Activated naive CD8-positive, alpha-beta T cell treated with anti-CD3 and anti-CD28 coated beads, Interleukin-2, amount 50 U/mL, for 16 hours (primary cell): Measurements from ENCODE around the gene RFTN1.

ENCODE experiments used
- DNase-seq: peaks from one replicate; pipeline ENCODE4 v3.0.0-alpha.2; 2020; ENCODE audit warnings: low read depth, low spot score

The RFTN1 gene, protein sequence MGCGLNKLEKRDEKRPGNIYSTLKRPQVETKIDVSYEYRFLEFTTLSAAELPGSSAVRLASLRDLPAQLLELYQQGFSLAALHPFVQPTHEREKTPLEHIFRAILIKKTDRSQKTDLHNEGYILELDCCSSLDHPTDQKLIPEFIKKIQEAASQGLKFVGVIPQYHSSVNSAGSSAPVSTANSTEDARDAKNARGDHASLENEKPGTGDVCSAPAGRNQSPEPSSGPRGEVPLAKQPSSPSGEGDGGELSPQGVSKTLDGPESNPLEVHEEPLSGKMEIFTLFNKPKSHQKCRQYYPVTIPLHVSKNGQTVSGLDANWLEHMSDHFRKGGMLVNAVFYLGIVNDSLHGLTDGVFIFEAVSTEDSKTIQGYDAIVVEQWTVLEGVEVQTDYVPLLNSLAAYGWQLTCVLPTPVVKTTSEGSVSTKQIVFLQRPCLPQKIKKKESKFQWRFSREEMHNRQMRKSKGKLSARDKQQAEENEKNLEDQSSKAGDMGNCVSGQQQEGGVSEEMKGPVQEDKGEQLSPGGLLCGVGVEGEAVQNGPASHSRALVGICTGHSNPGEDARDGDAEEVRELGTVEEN

DNA sequence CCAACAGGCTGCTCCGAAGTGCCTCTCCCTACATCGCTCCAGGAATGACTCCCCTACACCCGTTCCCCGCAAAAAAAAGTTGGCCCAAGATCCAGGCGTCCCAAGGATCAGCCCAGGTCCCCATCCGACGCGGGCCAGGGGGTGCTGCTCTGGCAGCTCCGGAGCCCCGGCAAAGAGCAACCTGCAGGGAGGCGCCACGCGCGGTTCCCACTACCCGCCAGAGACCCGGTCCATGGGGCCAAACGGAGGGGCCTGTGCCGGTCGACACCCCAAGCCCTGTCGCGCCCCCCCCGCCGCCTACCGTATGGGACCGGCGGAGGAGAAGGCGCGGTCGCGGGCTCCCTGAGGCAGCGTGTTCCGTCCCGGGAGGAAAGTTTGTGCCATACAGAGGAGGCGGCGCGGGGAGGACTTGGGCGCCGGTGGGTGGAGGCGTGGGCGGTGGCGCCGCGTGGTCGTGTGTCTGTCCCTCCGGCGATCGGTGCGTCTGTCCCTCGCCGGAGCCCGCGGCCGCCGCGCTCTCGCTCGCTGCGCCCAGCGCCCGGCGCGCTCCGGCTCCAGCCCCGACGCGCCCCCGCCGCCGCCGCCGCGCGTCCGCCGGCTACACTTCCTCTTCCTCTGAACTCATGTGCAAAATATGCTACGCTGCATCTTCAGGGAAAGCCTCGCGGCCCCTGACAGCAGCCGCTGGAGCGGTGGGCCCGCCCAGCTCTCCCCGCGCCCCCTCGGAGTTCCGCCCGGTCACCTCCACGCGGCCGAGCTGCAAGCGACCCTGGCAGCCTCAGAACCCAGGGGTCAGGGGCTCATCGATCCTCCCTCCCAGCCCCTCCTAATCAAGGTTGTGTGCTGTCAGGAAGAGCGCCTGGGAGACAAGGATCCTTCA is at the start of gene RFTN1:
Gene RFTN1 (minus strand): TSS at position 559 of the 880 bp plus-strand sequence. CDS start 19,830 bp downstream, outside the sequence.
- peak; percentile 4 for DNase-seq

DNA sequence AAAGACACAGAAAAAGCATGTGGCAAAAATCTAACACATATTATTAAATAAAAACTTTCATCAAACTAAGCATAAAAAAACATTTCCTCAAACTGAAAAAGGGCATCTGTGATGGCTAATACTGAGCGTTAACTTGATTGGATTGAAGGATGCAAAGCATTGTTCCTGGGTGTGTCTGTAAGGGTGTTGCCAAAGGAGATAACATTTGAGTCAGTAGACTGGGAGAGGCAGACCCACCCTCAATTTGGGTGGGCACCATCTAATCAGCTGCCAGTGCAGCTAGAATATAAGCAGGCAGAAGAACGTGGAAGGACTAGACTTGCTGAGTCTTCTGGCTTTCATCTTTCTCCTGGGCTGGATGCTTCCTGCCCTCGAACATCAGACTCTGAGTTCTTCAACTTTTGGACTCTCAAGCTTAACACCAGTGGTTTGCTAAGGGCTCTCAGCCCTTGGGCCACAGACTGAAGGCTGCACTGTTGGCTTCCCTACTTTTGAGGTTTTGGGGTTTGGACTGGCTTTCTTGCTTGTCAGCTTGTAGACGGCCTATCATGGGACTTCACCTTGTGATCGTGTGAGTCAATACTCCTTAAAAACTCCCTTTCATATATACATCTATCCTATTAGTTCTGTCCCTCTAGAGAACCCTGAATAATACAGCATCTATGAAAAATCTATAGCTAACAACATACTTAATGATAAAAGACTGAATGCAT is 46.3 kb upstream of the RFTN1 start:
- DNase-seq, result no peak

- DNase-seq, result no peak
Measured at GRCh38 chr3:16554126-16554525, 40.6 kb upstream of the RFTN1 start.

DNA sequence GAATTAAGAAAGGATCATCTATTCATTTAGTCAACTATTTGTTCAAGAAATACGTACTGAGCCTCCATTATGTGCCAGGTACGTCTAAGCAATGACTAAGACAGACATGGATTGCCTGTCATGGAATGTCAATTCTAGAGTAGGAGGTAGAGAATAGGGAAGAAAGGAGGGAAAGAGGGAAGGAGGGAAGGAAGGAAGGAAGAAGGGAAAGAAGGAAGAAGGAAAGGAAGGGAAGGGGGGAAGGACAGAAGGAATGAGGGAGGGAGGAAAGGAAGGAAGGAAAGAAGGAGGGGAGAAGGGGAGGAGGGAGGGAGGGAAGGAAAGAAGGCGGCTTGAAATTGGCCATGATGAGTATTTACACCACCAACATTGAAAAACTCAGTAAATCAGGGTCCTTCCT is 39.3 kb upstream of the RFTN1 start:
- DNase-seq, result no peak

GRCh38 chr3:16551342-16551976 is 38.0 kb upstream of the RFTN1 start:
- no peak for DNase-seq

DNA sequence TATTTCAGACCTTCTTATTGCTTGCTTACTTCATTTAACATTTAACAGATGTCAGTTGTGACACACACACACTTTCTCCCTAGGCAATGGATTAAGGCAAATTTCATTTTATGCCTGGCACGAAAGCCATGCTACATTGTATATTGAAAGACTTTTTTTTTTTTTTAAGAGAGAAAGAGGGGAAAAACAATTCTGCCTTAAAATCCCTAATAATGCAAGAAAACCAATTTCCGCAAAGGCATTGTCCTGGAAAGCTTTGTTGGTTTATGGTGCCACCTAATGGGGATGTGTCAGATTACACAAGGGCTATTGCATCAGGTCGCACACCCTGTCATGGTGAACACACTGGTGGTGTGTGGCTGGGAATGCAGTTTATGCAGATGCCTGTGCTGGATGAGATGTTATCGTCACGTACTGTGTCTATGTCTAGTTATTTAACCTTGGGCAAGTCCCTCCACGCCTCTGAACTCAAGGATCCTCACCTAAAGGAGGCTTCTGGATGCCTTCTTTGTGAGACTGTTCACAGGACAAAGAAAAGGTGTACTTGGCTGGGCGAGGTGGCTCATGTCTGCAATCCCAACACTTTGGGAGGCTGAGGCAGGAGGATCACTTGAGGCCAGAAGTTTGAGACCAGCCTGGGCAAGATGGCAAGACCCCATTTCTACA is 37.3 kb upstream of the RFTN1 start:
- peak; percentile 59 for DNase-seq

GRCh38 chr3:16550305-16550675 is 36.8 kb upstream of the RFTN1 start:
- DNase-seq, result no peak

DNA sequence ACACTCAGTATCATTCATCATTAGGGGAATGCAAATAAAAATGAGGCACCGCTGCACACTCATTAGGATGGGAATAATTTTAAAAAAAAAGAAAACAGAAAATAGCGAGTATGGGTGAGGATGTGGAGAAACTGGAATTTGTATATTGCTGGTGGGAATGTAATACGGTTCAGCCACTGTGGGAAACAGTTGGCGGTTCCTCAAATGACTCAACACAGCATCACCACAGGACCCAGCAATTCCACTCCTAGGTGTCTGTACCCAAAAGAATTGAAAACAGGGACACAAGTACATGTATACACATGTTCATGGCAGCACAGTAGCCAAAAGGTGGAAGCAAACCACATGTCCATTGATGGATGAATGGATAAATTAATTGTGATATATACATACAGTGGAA is 35.2 kb upstream of the RFTN1 start:
- DNase-seq, result no peak

- DNase-seq, result no peak
Measured at GRCh38 chr3:16547561-16548357, 34.3 kb upstream of the RFTN1 start.

- no peak for DNase-seq
Measured at GRCh38 chr3:16546186-16547010, 32.9 kb upstream of the RFTN1 start.

GRCh38 chr3:16545413-16546185 is 32.1 kb upstream of the RFTN1 start:
- no peak for DNase-seq

- no peak for DNase-seq
Measured at GRCh38 chr3:16543242-16543864, 29.9 kb upstream of the RFTN1 start.

DNA sequence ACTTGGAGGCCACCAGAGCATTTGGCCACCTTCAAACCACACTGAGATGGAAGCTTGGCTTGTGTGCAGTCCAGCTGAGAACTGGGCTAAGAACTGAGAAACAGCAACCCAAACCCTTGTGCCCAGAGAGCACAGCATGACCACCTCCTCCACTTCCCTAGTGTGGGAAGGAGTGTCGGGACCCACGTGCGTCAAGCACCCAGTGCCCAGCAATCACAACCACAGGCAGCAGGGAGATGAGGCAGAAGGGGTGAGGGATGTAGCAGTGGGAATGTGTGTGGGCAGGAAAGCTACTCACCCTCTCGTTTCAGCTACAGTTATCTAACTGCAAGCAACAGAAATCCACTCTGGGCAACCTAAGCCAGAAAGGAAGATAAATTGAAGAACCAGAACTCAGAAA is 25.0 kb upstream of the RFTN1 start:
- no peak for DNase-seq

GRCh38 chr3:16536996-16537395 is 23.5 kb upstream of the RFTN1 start:
- DNase-seq, result no peak

DNA sequence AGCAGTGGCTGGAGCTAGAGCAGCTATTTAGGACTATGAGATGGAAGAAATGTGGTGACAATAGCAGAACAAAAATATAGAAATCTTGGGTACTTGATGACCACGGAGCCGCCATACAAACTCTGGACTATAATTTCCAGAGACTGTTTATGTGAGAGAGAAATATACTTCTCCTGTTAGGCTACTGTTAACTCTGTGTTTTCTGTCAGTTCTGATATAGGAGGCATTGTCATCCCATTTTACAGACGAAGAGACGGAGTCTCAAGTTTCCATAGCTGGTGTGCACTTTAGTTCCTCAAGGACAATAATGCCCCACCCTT is 22.8 kb upstream of the RFTN1 start:
- no peak for DNase-seq

- DNase-seq, result no peak
Measured at GRCh38 chr3:16534640-16535262, 21.3 kb upstream of the RFTN1 start.

DNA sequence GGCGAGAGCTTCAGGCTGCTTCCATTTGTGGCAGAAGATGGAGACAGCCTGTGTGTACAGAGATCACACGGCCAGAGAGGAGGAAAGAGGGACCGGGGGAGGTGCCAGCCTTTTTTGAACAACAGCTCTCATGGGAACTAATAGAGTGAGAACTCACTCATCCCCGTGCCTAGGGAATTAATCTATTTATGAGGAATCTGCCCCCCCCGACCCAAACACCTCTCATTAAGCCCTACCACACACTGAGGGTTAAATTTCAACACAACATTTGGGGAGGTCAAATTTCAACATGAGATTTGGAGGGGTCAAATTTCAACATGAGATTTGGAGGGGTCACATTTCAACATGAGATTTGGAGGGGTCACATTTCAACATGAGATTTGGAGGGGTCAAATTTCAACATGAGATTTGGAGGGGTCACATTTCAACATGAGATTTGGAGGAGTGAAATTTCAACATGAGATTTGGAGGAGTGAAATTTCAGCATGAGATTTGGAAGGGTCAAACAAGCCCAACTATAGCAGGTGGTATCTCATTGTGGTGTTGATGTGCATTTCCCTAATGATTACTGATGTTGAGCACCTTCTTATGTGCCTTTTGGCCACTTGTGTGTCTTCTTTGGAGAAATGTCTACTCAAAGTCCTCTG is 20.6 kb upstream of the RFTN1 start:
- no peak for DNase-seq
